ENCODE results near the gene PELI2.

GRCh38 chr14:56338674-56339073 lies 220.5 kb downstream of the PELI2 start:
- no peak for TF ChIP-seq CTCF (IDR thresholded peaks at IDR 0.05; ENCODE audit: low read length)
- TF ChIP-seq EZH2 (IDR thresholded peaks at IDR 0.05; ENCODE audit: borderline replicate concordance, low read length), result no peak

Measured in OCI-LY1 (cell line).